ENCODE measurements around the gene PITX1. TPM values are rescaled to one million over a fixed set of nuclear protein-coding genes. Genes with fewer than 3 reads are reported as not detected.

The PITX1 gene
- total RNA-seq, 3 donors from 2014 or later, result 0.15 to 2.1 (median 0.33) TPM

DNA sequence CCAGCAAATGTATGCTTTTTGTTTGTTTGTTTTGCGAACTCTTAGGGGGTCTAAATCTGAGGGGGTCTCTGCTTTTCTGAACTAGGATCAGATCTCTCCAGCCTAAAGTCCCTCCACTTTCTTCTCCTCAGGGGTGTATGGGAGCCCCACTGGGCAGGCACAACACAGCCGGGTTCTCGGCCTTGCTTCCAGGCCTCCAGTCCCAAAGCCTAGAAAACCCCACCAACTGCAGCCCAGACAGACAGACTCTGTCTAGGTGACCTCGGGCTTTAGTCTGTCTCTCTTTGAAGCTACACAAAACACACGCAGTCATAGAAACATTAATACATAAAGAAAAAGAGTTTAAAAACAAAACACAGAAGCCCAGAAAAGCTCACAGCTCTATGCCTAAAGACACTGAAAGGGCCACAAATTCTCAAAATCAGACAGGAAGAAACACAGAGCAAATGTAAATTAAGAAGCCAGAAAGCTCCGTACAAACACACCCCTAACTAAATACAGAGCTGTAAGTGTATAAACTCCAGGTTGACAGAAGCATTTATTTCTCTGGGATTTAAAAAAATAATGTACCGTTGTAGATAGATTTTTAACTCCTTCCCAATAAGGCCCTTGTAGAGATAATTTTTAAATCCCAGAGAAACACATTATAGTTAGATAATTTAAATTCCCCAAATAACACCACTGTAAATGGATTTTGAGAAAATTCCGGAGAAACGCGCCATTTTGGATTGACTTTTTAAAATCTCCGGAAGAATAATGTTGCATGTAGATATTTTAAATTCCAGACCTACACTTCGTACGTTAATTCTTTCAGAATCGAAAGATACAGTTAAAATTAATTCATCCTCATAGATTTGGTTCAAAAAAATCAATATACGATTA lies 2.0 kb downstream of the PITX1 start:
- peaks cover 13 to 17% of the 10 kb centered on the region in 2 donors for H3K4me1 ChIP-seq
- no peak for DNase-seq (ENCODE audit: low spot score in 2 of 2)
- no peaks in the 10 kb centered on the region for H3K36me3 ChIP-seq
- no peaks in the 10 kb centered on the region for H3K9me3 ChIP-seq
- intact Hi-C loops (cut with DNase I; ENCODE audit: low total_unique reads), result no loop called here
- peak overlapping the region in 2 of 3 donors; percentile 48 to 66 for H3K4me3 ChIP-seq
- TF ChIP-seq POLR2A (IDR thresholded peaks at IDR 0.05) (no peak), POLR2AphosphoS5 (IDR thresholded peaks at IDR 0.05) (no peak)
- TF ChIP-seq, protein P1, sequence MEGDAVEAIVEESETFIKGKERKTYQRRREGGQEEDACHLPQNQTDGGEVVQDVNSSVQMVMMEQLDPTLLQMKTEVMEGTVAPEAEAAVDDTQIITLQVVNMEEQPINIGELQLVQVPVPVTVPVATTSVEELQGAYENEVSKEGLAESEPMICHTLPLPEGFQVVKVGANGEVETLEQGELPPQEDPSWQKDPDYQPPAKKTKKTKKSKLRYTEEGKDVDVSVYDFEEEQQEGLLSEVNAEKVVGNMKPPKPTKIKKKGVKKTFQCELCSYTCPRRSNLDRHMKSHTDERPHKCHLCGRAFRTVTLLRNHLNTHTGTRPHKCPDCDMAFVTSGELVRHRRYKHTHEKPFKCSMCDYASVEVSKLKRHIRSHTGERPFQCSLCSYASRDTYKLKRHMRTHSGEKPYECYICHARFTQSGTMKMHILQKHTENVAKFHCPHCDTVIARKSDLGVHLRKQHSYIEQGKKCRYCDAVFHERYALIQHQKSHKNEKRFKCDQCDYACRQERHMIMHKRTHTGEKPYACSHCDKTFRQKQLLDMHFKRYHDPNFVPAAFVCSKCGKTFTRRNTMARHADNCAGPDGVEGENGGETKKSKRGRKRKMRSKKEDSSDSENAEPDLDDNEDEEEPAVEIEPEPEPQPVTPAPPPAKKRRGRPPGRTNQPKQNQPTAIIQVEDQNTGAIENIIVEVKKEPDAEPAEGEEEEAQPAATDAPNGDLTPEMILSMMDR (IDR thresholded peaks at IDR 0.05), result no peak
- peaks cover 7 to 99% of the 10 kb centered on the region in 2 donors for H3K27me3 ChIP-seq
- no peak overlapping the region for H3K27ac ChIP-seq

DNA sequence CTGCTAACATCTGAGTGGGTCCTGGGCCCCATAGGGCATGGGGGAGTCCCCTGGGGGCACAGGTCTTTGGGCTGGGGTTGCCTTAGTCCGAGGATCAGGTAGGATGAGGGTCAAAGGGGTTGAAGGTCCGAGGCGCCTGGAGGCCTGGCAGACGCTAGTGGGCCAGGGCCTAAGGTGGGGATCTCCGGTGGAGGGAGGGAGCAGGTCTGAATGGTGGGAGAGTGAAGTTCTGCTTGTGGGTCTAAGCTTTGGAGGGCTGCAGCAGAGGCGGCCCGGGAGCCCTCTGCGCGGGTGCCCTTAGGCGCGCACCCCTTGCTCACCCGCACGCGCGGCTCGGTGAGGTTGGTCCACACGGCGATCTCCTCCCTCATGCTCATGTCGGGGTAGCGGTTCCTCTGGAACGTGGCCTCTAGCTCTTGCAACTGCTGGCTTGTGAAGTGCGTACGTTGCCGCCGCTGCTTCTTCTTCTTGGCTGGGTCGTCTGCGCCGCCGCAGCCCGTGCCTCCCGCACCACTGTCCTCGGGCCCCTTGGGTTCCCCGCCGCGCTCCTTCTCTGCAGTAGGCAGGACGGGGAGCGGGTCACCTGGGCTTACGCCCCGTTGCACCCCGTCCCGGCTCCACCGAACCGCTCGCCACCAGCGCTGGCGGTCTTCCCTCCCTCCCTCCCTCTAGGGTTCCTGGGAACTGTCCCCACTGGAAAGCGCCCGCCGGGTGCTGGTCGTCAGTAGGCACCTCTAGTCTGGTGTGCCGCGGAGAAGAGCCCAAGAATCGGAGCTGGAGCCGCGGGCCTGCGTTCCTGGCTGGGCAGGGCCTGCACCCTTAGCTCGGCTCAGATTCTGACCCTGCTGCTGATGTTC lies 2.8 kb downstream of the PITX1 start:
- Histone ChIP-seq H3K4me3 (peak overlapping the region; percentile 24 to 67 (median 26)), H3K27ac (no peak overlapping the region), H3K4me1 (peaks cover 13 to 17% of the 10 kb centered on the region in 2 donors), H3K36me3 (no peaks in the 10 kb centered on the region), H3K27me3 (peaks cover 7 to 92% of the 10 kb centered on the region in 2 donors), H3K9me3 (no peaks in the 10 kb centered on the region)
- DNase-seq (ENCODE audit: low spot score in 2 of 2), result no peak
- intact Hi-C loops (cut with DNase I; ENCODE audit: low total_unique reads), result no loop called here
- TF ChIP-seq POLR2AphosphoS5 (IDR thresholded peaks at IDR 0.05), result no peak
- TF ChIP-seq POLR2A (IDR thresholded peaks at IDR 0.05), result no peak

DNA sequence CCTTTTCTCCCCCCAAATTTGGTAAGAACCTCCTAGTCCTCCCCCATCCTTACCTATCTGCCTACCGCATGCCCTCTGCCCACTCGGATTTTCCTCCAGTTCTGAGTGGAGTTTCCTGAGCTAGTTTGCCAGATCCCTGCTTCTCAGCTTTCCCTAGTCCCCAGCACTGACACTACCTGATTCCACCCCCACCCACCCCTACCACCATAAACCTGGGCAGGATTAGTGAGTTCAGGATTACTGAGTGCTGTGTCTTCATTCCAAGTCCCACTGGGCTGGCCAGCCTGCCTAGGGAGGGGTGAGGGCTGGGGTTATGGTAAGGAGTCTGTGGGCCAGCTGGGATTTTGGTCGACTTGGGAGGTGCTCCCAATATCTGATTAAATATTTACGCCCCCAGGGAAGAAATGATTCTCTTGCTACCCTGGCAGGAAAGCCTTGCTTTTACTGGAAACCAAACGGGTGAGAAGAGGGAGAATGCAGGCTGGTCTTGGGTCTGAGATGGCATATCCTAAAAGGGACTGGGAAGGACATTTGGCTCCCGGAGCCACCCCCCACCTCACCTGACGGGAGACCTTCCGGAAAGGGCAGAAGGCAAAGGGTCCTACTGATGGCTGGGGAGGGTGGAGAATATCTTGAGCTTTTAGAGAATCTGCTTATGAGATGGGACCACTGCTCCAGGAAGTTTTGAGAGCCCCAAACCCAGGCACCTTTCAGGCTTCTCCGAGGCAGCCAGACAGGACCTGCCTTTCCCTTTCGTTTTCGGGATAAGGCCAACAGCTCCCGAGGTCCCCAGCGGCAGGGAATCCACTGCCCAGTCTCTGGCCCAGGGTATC lies 3.7 kb downstream of the PITX1 start:
- H3K4me1 ChIP-seq, result peaks cover 13 to 17% of the 10 kb centered on the region in 2 donors
- no peak for TF ChIP-seq POLR2A (IDR thresholded peaks at IDR 0.05)
- TF ChIP-seq POLR2AphosphoS5 (IDR thresholded peaks at IDR 0.05), result no peak
- TF ChIP-seq, protein P1 (IDR thresholded peaks at IDR 0.05), result no peak
- H3K27me3 ChIP-seq, result peaks cover 7 to 84% of the 10 kb centered on the region in 2 donors
- intact Hi-C loops (cut with DNase I; ENCODE audit: low total_unique reads), result no loop called here
- no peak for DNase-seq (ENCODE audit: low spot score in 2 of 2)
- H3K4me3 ChIP-seq, result peak overlapping the region; percentile 24 to 67 (median 26)
- H3K9me3 ChIP-seq, result no peaks in the 10 kb centered on the region
- no peaks in the 10 kb centered on the region for H3K36me3 ChIP-seq
- H3K27ac ChIP-seq, result no peak overlapping the region

DNA sequence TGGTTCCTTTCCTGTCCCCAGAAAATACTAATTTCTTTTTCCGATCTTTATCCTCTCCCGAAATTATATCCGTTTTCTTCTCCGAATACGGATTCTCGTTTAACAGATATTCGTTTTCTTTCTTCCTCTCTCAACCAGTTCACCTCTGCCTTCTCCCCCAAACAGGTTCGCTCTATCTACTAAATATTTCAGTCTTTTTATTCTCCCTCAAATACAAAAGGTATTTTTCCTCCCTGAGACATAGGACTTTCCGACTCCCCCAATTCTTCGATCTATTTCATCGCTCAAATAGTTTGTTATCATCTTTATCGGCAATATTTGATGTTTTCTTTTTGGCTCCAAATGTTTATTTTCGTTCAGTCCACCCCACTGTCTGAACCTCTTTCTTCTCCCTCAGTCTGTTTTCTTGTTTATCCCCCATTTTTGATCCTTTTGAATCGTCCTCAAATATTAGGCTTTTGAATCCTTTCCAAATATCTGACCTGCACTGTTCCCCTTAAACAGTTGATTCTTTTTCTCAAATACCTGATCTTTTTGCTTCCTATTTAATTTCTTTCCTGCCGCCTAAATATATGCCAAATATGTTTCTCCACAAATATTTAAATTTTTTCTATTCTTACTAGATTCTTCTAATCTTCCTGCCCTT lies 4.4 kb downstream of the PITX1 start:
- Histone ChIP-seq H3K27ac (no peak overlapping the region), H3K27me3 (peaks cover 7 to 76% of the 10 kb centered on the region in 2 donors), H3K4me3 (no peak overlapping the region), H3K9me3 (no peaks in the 10 kb centered on the region), H3K36me3 (no peaks in the 10 kb centered on the region), H3K4me1 (peaks cover 13 to 17% of the 10 kb centered on the region in 2 donors)
- DNase-seq (ENCODE audit: low spot score in 2 of 2), result no peak
- TF ChIP-seq, protein P1 (IDR thresholded peaks at IDR 0.05), result no peak
- TF ChIP-seq POLR2A (IDR thresholded peaks at IDR 0.05) (no peak), POLR2AphosphoS5 (IDR thresholded peaks at IDR 0.05) (no peak)
- intact Hi-C loops (cut with DNase I; ENCODE audit: low total_unique reads), result loop anchor here (5.0 kb wide), 1 partner anchor 1103 kb away; the partner anchor contains the start of gene SMAD5
